Measurements from ENCODE around the gene METTL15.
"Not testable (repeated sequence)": the region's sequence is repeated elsewhere in the genome, so short reads cannot be mapped to it uniquely, and the experiment has no call there.

METTL15 gene, protein sequence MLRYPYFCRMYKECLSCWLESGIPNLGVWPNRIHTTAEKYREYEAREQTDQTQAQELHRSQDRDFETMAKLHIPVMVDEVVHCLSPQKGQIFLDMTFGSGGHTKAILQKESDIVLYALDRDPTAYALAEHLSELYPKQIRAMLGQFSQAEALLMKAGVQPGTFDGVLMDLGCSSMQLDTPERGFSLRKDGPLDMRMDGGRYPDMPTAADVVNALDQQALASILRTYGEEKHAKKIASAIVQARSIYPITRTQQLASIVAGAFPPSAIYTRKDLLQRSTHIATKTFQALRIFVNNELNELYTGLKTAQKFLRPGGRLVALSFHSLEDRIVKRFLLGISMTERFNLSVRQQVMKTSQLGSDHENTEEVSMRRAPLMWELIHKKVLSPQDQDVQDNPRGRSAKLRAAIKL

DNA sequence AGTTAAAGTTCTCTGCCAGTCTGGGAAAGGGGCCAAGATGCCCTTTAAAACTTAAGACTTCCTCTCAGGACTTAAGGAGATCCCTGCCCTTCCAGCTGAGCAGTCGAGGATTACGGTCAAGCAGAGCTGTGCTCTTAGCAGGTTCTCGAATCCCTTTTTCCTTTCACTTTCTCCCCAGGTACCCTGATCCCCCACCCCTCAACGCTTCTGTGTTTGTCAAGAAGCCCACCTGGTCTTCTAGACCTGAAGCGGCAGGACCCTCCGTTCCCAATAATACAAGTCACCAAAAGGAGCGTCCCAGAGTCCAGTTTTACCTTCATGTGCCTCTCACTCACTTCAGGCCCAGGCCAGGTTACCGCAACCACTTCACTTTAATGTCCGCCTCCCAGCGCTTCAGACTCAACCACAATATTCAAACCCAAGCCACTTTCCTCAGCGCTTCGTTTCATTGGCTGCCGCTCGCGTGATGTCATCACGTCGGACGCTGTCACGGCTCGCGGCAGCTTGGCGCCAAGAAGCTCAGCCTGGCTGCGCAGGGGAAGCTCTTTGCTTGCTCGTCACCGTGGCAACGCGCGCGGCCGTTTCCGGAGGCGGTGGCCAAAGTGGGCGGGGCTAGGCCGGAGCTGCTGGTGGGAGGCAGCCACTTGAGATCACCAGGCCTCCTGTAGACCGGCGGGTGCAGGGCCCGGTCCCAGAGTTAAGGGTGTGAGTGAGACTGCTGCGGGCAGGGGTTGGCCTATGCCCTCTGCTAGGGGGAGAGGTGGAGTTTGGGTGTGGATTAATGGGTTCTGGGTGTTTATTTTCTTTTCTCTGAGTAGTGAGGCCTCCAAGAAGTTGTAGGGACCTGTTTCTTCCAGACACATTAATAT is at the start of gene METTL15, which contains the start of gene KIF18A:
Gene METTL15, plus strand, starts transcription at position 639 of the 869 bp plus-strand sequence. CDS start 4,947 bp downstream, outside the sequence.
Gene KIF18A, minus strand, starts transcription at position 407 of the 869 bp plus-strand sequence. CDS start 10,209 bp downstream, outside the sequence.
- peak; percentile 97 for DNase-seq

DNA sequence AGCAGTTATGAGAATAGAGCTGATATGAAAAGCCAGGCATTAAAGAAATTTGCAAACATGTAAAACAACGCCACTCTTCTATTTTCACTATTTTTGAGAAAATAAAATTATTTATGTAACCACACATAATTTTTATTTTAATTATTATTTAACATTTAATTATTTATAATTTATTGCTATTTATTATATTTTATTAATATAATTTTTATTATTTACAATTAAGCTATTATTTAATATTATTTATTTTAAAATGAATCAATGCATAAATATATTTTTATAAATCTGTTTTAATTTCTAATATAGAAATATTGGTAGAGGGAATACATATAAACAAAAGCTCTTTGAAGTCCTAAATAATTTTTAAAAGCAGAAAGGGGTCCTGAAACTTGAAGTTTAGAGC is 36.9 kb upstream of the METTL15 start:
- no peak for DNase-seq

DNA sequence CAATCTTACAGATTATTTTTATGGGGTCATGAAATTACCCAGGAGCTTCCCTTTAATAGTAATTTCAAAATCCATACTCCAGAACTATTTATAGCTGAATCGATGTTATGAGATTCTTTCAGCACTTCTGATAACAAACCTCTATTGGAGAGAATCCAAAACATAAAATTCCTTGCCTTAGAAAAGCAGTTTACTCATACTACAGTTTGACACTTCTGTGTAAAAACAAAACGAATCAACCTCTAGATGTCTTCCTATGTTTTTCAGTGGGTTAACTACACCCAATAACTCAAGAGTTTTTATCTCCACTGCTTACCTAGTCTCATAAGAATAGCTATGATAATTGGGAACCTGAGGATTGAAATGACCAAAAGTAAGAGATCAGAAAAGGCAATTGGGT is 35.9 kb upstream of the METTL15 start:
- DNase-seq = no peak

DNA sequence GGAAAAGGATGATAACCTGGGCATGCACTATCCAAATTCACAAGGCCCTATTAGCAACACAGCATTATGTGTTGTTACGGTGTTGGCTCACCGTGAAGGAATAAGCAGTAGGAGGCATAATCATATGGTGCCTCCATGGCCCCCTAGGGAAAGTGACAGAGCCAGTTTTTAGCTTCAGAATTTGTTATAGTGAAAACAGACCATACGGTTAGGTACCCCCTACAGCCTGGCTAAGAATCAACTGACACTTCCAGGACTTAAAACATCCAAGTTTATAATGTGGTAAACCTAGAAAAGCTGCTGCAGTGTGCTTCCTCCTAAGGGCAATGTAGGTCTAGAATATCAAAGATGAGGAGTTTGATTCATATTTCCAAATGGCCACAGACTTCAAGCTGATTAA is 30.7 kb upstream of the METTL15 start:
- DNase-seq = no peak

DNA sequence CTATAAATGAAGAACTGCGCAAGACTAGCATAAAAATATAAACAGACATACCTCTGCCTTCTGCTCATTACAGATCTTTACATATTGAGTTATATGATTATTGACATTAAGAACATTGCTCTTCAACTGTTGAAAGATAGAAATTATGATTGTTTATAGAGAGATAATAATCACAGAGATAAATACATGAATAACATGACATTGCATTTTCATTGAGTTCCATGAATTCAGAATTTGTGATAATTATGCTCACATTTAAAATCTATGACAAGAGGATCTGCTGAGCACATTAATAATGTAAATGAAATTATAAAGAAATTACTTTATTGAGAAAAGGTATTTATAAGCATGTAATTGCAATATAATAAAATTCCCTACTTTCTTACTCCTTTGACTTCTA is 25.1 kb upstream of the METTL15 start:
- no peak for DNase-seq

DNA sequence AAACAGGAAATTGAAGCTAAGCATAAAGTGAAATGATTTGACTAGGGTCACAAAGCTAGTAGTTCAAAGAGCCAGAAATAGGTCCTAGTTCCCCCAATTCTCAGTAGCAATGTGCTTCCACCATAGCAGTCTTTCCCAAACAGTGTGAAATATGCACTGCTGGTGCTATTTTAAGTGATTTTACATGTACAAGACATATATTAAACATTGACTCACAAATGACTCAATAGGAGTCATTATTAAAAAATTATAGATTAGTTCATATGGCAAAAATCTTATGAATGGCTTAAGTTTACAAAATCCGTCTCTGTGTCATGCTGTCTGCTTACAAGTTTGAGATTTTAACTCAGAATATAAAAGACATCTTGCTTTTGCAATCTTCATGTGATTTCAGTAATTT is 21.6 kb upstream of the METTL15 start:
- DNase-seq = no peak

DNA sequence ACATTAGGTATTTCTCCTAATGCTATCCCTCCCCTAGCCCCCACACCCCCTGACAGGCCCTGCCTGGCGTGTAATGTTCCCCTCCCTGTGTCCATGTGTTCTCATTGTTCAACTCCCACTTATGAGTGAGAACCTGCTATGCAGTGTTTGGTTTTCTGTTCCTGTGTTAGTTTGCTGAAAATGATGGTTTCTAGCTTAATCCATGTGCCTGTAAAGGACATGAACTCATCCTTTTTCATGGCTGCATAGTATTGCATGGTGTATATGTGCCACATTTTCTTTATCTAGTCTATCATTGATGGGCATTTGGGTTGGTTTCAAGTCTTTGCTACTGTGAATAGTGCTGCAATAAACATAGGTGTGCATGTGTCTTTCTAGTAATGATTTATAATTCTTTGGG is 21.0 kb upstream of the METTL15 start:
- DNase-seq = not testable (repeated sequence)

DNA sequence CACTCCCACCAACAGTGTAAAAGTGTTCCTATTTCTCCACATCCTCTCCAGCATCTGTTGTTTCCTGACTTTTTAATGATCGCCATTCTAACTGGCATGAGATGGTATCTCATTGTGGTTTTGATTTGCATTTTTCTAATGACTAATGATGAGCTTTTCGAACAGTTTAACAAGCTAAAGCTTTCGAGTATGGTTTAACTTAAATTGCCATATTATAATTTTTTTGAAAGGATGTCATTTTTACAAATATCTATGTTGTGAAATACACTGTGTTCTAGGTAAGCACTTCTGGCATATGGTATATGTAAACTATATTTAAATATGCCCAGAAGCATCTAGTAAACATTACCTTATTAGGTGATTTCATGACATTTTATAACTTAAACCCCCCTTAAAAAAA is 20.5 kb upstream of the METTL15 start:
- DNase-seq = not testable (repeated sequence)

DNA sequence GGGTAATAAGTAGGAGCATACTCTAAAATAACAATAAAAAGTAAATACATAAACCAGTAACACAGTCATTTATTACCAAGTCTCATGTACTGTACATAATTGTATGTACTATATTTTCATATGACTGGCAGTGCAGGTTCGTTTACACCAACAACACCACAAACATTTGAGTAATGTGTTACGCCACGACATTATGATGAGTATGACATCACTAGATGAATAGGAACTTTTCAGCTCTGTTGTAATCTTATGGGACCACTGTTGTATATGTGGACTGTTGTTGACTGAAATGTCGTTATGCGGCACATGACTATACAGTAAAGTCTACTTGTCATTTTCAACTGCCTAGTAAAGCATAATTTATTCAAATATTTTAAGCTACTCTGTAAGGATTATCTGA is 18.8 kb upstream of the METTL15 start:
- no peak for DNase-seq

DNA sequence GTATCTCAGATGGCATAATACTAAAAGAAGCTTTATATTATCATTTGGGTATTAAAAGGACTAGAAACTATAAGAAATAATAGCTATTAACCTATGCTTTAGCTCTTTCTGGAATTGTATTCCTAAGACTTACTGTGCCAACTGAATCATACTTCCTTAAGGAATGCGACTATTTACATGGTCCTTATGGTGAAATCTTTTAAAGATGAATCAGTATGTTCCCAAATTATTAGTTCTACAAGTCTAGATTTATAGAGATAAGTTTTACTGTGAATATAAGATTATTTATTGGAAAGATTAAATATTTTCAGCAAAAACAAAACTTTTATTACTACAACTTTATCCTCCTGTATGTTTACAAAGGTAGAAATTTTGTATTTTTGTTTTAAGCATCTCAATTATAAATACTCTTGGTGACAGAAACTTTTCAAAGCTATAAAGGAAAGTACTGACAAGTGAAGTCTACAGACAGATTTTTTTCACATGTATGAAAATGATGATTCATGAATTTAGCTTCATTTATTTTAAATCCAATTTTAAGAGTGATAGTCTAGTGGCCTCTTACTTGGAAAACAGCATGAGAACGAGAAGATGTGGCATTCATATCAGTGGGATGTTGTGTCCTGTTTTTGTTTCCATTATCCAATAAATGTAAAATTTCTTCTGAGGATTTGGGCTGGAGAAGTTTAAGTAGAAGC is 18.0 kb upstream of the METTL15 start:
- DNase-seq = no peak

DNA sequence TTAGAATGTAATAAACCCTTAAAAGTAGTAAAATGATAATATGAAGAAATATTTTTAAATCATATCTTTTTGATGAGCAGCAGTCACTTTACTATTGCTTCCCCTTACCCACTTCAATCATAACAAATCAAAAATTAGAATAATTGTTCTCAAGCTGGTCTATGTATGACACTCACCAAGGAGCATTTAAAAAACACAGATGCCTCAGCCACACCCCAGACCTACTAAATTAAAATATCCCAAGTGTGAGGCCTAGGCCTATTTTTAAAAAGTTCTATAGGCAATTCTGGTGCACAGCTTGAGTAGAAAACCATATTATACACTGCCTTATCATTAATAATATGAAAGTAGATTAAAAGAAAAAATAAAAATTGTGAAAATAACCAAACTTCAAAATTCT is 15.4 kb upstream of the METTL15 start:
- DNase-seq = no peak

DNA sequence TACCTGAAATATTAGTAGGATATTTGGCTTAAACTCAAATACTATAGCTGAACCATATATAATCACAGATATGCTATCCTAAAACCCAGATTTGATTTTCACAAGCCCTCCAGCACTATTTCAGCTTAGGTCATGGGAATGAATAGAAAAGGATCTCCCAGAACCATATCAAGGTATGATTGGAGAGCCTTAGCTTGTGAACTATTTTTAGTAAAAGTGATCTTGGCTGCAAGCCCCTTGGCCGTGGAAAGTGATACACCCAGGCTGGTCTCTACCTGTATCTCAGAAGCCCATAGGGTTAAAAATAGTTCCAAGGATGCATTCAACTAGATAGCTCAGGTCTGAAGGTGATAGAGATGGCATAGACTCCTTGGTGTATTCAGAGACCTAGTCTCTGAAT is 9.9 kb upstream of the METTL15 start:
- no peak for DNase-seq

DNA sequence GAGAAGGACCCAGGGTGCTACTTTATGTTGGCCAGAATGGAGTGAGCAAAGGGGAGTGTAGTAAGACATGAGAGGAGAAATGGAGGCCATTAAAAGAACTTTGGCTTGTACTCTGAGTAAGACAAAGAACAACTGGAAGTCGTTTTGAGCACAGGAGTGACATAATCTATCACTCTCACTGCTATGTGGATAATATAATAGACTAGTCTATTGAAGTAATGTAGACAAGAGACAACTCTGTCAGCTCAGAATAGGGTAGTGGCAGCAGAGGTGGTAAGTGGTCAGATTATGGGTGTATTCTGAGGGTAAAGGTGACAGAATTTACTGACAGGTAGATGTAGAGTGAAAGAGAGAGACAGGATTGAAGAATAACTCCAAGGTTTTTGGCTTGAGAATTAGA is 8.5 kb upstream of the METTL15 start:
- no peak for DNase-seq

DNA sequence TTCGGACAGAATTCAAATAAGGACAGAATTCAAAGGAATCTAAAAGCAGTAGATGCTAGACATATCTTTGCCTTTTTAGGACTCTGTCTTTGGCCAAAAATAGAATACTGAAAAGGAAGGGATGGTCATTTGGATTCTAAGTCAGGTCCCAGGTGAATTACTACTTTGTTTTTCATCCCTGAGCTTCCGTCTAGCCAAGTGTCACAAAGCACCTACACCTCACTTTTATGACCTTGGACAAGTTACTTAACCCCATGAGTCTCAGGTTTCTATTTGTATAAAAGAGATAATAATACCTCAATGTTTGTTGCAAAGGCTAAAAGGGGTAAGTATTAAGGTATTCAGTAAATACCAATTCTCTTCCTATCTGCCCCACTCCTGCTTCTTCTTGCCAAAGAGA is 7.5 kb upstream of the METTL15 start:
- DNase-seq = no peak

DNA sequence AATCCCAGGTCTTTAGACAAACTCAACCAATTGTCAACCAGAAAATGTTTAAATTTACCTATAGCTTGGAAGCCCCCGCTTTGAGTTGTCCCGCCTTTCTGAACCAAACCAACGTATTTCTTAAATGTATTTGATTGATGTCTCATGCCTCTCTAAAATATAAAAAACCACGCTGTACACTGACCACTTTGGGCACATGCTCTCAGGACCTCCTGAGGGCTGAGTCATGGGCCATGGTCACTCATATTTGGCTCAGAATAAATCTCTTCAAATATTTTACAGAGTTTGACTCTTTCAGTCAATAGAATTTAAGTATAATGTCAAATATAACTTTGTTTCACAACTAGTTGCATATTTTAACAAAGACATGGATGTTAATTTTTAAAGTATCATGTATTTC is 5.9 kb upstream of the METTL15 start:
- DNase-seq = not testable (repeated sequence)

DNA sequence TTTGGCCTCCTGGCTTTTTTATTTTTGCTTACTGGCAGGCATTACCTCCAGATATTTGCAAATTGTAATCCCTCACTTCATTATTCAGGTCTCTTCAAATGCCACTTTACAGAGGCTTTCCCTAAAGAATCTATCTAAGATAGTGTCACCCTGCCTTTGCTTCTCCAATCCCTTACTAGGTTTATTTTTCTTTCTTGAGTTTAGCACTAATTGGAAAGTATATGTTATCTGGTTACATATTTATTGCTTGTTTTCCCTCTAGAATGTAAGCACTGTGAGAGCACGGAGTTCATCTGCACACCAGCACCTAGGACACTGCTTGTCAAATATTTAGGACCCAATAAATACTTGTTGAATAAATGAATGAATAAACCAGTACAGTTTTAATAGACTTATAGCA is 3.8 kb upstream of the METTL15 start:
- DNase-seq = no peak

DNA sequence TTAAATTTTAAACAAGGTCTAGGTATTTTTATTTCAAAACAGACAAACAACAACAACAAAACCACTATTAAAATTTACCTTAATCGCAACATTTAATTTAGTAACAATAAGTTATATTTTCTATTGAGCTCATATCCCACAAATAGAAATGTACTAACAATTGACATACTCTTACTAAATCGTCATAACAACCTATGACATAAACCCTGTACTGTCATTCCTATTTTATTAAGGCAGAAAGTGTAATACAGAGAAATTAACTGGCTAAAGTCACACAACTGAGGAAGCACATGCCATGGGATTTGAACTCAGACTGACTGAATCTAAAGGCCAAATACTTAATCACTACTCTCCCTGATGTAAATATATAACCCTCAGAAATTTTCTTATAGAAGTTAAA is 3.2 kb upstream of the METTL15 start:
- no peak for DNase-seq

DNA sequence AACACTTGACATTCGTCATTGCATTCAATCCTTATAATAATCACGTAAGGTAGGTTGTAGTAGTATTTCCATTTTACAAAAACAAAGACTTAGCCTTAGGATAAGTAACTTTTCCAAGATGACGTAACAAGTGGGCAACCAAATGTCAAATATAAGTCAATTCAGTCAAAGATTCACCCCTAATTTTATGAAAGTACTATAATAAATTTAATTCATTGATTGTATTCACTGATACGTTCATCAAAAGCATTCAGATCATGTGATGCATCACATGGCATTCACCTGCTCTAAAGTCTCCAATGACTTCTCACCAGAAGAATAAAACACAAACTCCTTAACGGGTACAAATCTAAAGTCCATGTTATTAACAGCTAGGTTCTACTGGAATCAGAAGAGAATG is 2.3 kb upstream of the METTL15 start:
- DNase-seq = no peak

DNA sequence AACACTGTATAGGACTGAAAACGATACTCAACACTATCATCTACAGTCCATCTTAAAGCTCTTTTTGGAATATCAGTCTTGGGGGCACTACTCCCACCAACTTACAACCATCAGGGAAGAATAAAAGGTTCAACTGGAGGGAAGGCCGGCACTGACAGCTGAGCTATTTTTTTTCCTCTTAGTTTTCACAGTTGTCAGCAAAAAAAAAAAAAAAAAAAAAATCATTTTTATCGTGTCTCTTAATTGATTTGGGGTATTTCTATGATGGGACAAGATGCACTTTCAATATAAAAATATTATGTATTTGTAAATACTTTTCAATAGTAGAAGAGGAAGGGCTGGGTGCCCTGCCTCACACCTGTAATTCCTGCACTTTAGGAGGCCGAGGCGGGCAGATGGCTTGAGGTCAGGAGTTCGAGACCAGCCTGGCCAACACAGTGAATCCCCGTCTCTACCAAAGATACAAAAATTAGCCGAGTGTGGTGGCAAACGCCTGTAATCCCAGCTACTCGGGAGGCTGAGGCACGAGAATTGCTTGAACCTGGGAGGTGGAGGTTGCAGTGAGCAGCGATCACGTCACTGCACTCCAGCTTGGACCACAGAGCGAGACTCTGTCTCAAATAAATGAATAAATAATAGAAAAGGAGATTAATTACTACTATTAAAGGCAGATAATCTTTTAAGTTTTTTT is 1.7 kb upstream of the METTL15 start:
- DNase-seq = no peak

DNA sequence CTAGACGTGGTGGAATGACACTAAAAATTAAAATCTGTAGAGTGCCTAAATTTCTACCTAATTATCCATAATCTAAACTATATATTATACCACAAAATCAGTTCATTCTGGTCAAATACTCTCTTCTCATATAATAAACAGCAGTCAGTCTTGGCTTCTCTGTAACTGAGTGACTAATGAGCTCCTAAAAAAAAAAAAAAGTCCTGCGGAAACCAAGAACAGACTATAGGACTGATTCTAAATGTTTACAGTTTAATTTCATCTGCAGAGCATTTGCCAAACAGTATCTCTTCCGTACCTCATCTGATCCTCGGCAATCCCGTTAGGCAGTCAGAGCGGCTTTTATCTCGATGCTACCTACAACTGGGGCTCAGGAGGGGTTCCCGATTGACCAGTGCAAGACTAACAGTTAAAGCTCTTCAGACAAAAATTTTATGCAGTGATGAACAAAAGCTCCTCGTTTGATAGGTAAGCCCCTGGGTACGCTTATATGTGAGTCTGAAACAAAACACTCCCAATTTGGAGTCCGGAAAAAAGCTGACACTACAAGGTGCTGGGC is 918 bp upstream of the METTL15 start:
- DNase-seq = peak; percentile 3

DNA sequence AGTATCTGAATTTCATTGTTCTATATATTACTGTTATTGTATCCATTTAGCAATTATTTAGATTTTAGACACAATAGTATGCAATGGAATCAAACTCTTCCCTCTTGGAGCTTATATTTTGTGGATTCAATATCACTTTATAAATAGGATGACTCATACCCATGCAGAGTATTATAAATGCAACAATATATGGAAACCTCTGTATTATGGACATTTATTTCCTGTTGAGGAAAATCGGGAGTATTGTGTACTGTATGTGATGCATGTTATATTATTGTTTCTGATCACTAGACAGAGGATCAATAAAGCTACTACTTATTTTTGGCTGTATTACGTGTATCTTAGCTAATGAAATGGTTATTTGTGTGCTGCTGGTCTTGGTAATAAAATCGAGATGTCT is 770 bp downstream of the METTL15 start:
- no peak for DNase-seq

DNA sequence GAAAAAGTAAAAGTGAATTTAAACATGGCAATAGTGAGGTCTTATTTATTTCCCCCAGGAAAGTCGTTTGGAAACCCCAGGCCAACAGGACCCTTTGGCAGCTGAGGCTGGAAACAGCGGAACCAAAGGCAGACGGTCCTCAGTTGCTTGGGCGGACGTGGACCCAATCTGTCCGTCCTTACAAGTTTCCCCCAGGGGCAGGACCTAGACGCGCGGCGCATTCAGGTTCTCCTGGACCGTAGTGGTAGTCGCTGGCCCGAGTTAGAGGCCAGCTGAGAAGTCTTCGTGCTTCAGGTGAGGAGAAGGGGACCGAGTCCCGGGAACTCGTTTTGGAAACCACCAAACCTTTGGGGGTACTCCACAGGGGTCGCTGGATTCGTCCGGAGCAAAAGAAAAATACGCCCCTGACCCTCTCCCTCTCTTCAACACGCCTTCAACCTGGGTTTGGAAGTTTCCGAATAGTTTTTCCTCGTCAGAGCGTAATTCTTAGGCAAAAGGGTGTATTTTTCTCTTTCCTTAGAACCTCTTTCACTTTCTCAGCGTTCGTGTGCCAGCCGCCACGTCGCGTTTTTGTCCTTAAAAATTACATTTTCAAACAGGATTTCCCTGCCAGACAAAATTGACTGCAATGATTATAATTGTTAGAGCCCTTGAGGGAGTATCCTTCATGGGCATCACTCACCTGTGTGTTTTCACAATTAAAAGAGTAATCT is 2.1 kb downstream of the METTL15 start:
- DNase-seq = peak; percentile 66
